Mesodermal cell (in vitro differentiated cells): ENCODE results near the gene ELP4.
"Not testable (repeated sequence)": the region's sequence is repeated elsewhere in the genome, so short reads cannot be mapped to it uniquely, and the experiment has no call there.

Experiments
- H3K27ac ChIP-seq: 2 replicates; pipeline ENCODE4 v1.7.0; 2013; ENCODE audit warnings: mild to moderate bottlenecking, low read depth, low read length, moderate library complexity; ENCODE audit not compliant: severe bottlenecking
- H3K36me3 ChIP-seq: 2 replicates; pipeline ENCODE4 v1.7.1; 2013; ENCODE audit warnings: mild to moderate bottlenecking, low read length, moderate library complexity; ENCODE audit not compliant: control insufficient read depth, insufficient read depth
- H3K4me1 ChIP-seq: one replicate; pipeline ENCODE4 v1.7.1; 2013; ENCODE audit warnings: mild to moderate bottlenecking, low read length; ENCODE audit not compliant: insufficient read depth, control insufficient read depth, poor library complexity, severe bottlenecking
- H3K4me3 ChIP-seq: 2 replicates; pipeline ENCODE4 v1.7.0; 2013; ENCODE audit warnings: low read length, control low read depth, mild to moderate bottlenecking; ENCODE audit not compliant: insufficient read depth, poor library complexity, severe bottlenecking; ENCODE audit errors: extremely low read depth
- H3K9me3 ChIP-seq: 2 replicates; pipeline ENCODE4 v1.7.1; 2013; ENCODE audit warnings: mild to moderate bottlenecking, low read length, moderate library complexity; ENCODE audit not compliant: control insufficient read depth
- WGBS, 2 experiments: methylation state at CpG; one replicate each; pipeline ENCODE4 v1.1.5; 2013; ENCODE audit warnings: missing lambda C conversion rate in 2 of 2; ENCODE audit not compliant: insufficient coverage in 2 of 2; 5-methylcytosine and 5-hydroxymethylcytosine counted together

ELP4 gene

GRCh38 chr11:31728432-31728831 is 218.9 kb downstream of the ELP4 start:
- Histone ChIP-seq H3K27ac (no peak overlapping the region), H3K4me3 (no peak overlapping the region), H3K9me3 (no peaks in the 10 kb centered on the region), H3K4me1 (no peaks in the 10 kb centered on the region), H3K36me3 (no peaks in the 10 kb centered on the region)
- WGBS, 2 experiments: no CpG with 5 or more reads among the region's 1 CpG

- WGBS, 2 experiments: no CpG with 5 or more reads among the region's 1 CpG
- no peak overlapping the region for H3K27ac ChIP-seq
- peaks cover under 1% of the 10 kb centered on the region for H3K9me3 ChIP-seq
- no peak overlapping the region for H3K4me3 ChIP-seq
- H3K36me3 ChIP-seq: no peaks in the 10 kb centered on the region
- no peaks in the 10 kb centered on the region for H3K4me1 ChIP-seq
These were observed 230.6 kb downstream of the ELP4 start for GRCh38 chr11:31740131-31740530.

GRCh38 chr11:31740731-31741368 is 231.3 kb downstream of the ELP4 start:
- not testable (repeated sequence) for H3K4me1 ChIP-seq, H3K27ac ChIP-seq, H3K4me3 ChIP-seq, H3K36me3 ChIP-seq, H3K9me3 ChIP-seq
- WGBS, 2 experiments: 79 to 92% methylated on average over 11 to 12 of the region's 26 CpGs

GRCh38 chr11:31747581-31747980 is 238.0 kb downstream of the ELP4 start:
- Histone ChIP-seq H3K27ac (no peak overlapping the region), H3K4me3 (no peak overlapping the region), H3K9me3 (no peaks in the 10 kb centered on the region), H3K36me3 (no peaks in the 10 kb centered on the region), H3K4me1 (no peaks in the 10 kb centered on the region)
- 100% methylated on average over 1 of the region's 1 CpG; no CpG with 5 or more reads in 1 of the 2 experiments for WGBS, 2 experiments

- WGBS, 2 experiments: 77 to 93% methylated on average over 2 to 3 of the region's 3 CpGs
- no peak overlapping the region for H3K27ac ChIP-seq
- no peaks in the 10 kb centered on the region for H3K9me3 ChIP-seq
- no peak overlapping the region for H3K4me3 ChIP-seq
- H3K36me3 ChIP-seq: no peaks in the 10 kb centered on the region
- no peaks in the 10 kb centered on the region for H3K4me1 ChIP-seq
These were observed 247.8 kb downstream of the ELP4 start for GRCh38 chr11:31757260-31757835.

GRCh38 chr11:31761636-31762035 is 252.1 kb downstream of the ELP4 start:
- Histone ChIP-seq H3K4me1 (no peaks in the 10 kb centered on the region), H3K27ac (no peak overlapping the region)
- 88 to 90% methylated on average over 1 of the region's 1 CpG for WGBS, 2 experiments

DNA sequence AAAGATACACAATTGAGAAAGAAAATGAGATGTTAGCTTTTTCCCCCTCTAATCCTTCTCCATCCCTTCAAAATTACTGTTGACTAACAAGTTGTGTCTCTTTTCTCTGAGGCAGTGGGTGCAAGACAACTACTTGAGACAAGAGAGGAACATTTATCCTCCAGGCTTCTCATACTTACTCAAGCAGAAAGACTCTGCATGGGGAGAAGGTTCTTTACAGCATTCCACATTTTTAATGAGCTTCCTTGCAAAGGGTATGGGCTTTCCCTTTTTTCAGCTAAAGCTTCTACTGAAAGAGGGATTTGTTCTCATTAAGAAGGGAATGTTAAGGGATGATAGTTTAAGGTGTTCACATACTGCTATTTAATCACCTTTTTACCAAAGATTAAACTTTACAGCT is 253.7 kb downstream of the ELP4 start:
- Histone ChIP-seq H3K4me3 (no peak overlapping the region), H3K4me1 (no peaks in the 10 kb centered on the region), H3K36me3 (no peaks in the 10 kb centered on the region), H3K9me3 (no peaks in the 10 kb centered on the region), H3K27ac (no peak overlapping the region)

More at GRCh38 chr11:31761636-31762035, 252.1 kb downstream of the ELP4 start:
- Histone ChIP-seq H3K4me3 (no peak overlapping the region), H3K36me3 (no peaks in the 10 kb centered on the region), H3K9me3 (no peaks in the 10 kb centered on the region)

DNA sequence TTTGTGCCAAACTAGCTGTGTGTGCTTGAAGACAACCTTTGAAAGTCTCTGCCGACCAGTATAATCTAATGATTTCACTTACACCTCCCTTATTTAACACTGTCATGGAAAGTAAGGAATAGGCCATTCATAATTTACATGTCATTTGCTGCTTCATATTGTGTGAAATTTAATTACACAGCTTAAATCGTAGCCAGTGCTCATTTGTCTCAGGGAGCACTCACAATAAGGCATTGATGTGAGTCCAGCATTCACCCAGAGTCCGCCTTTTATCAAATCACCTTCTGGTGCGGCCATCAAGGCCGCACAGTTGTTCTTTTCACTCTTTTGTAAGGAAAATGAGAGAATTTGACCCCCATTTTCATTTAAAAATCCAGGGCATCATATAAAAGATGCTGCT is 254.7 kb downstream of the ELP4 start:
- no peaks in the 10 kb centered on the region for H3K9me3 ChIP-seq
- no peak overlapping the region for H3K4me3 ChIP-seq
- WGBS, 2 experiments: 67 to 89% methylated on average over 1 to 5 of the region's 5 CpGs
- H3K4me1 ChIP-seq: no peaks in the 10 kb centered on the region
- H3K36me3 ChIP-seq: no peaks in the 10 kb centered on the region
- H3K27ac ChIP-seq: no peak overlapping the region

- Histone ChIP-seq H3K36me3 (no peaks in the 10 kb centered on the region), H3K27ac (no peak overlapping the region), H3K9me3 (no peaks in the 10 kb centered on the region), H3K4me3 (no peak overlapping the region), H3K4me1 (no peaks in the 10 kb centered on the region)
- WGBS, 2 experiments: 100% methylated on average over 1 of the region's 5 CpGs
These were observed 255.2 kb downstream of the ELP4 start for GRCh38 chr11:31764766-31765165.

DNA sequence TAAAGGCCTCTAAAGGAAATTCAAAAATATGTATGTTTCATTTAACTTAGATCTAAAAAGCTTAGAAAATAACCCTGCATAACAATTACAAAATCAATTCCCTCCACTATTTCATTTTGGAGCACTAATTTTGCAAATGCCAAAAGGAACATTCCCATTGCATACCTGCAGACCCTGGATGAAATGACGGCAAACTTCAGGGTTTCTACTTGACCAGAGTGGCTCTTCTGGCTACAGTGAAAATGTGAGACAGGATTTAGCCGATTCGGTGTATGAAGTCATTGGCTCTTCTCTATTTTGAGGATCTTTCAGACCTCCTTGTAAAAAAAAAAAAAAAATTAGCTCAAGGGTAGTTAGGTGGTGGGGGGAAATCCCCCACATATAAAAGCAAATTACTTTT is 257.5 kb downstream of the ELP4 start:
- no peaks in the 10 kb centered on the region for H3K36me3 ChIP-seq
- no CpG with 5 or more reads among the region's 3 CpGs for WGBS, 2 experiments
- no peaks in the 10 kb centered on the region for H3K4me1 ChIP-seq
- no peak overlapping the region for H3K4me3 ChIP-seq
- no peak overlapping the region for H3K27ac ChIP-seq
- no peaks in the 10 kb centered on the region for H3K9me3 ChIP-seq

DNA sequence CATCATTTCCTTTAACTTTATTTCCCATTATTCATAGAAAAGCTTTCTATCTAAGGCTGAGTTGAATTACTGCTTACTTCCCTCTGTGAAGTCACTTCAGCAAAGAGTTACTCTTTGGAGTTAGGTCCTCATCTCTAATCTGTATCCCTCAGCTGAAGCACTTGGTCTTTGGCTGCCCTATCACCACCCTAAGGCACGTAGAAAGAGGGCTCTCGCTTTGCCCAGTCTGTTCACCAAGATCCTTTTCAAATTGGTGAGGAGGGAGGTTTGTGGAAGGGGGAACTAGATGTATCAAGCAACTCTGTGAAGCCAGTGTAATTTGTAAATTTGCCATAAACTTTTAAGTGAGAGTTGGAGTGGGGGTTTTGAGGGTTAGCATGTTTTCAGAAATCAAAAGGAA is 258.1 kb downstream of the ELP4 start:
- Histone ChIP-seq H3K9me3 (no peaks in the 10 kb centered on the region), H3K4me1 (no peaks in the 10 kb centered on the region), H3K36me3 (no peaks in the 10 kb centered on the region), H3K4me3 (no peak overlapping the region), H3K27ac (no peak overlapping the region)
- WGBS, 2 experiments: no CpG with 5 or more reads among the region's 2 CpGs
